ENCODE measurements around the gene ZC3H10. TPM values are rescaled to one million over a fixed set of nuclear protein-coding genes. Genes with fewer than 3 reads are reported as not detected.

ZC3H10 gene
- total and polyA plus RNA-seq, 2 of the 4 experiments (the other 2 are of a cell fraction) = 1.5 to 3.6 TPM

DNA sequence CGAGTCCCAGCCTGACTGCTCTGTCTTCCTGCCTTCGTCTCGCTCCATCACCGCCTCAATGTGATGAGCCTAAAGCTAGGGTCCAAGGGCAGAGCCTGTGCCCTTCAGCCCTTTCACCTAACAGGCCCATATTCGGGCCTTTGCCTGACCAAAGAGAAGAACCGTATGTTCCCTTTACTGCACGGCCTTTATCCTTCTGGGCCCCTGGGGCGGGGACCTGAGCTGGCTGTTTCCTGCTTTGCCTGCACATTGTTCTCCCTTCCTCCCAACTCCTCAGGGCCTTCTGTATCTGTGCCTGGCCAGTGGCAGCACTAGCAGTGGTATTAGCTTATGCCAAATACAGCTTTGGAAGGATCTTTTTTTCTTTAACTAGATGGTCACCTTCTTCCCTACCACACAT lies 25.8 kb downstream of the ZC3H10 start:
- Histone ChIP-seq H3K4me3 (ENCODE audit: insufficient read depth, low read depth, low read length) (no peak overlapping the region), H4K91ac (ENCODE audit: insufficient read depth, low read depth, low read length) (no peak overlapping the region), H3K4me1 (ENCODE audit: control insufficient read depth, insufficient read depth, low read length) (no peaks in the 10 kb centered on the region; the same call in 1 of the 2 replicates), H3K9ac (ENCODE audit: low read depth, low read length) (no peak overlapping the region), H2BK20ac (ENCODE audit: low read depth, low read length) (no peak overlapping the region), H3K18ac (ENCODE audit: low read depth, low read length) (no peak overlapping the region), H4K20me1 (ENCODE audit: insufficient read depth, low read length) (no peaks in the 10 kb centered on the region; the same call in 1 of the 2 replicates), H2AFZ (replicated peaks; ENCODE audit: low read length, poor library complexity) (no peak overlapping the region), H3K56ac (ENCODE audit: extremely low read depth, insufficient read depth, low read length) (no peak overlapping the region), H3K23ac (ENCODE audit: low read depth, low read length) (no peak overlapping the region), H4K5ac (ENCODE audit: low read depth, low read length) (no peak overlapping the region), H3K9me3 (ENCODE audit: control insufficient read depth, insufficient read depth, low read length) (no peaks in the 10 kb centered on the region), H3K79me1 (ENCODE audit: low read depth in 1 of 2, low read length in 2 of 2) (peaks cover 3 to 5% of the 10 kb centered on the region in 2 experiments; a peak in 1 of 4 replicates), H2AK5ac (ENCODE audit: low read depth, low read length) (no peak overlapping the region), H3K4me2 (ENCODE audit: low read depth, low read length) (no peak overlapping the region), H3K9me1 (ENCODE audit: insufficient read depth, low read length) (peaks cover 12% of the 10 kb centered on the region), H2BK120ac (ENCODE audit: low read depth, low read length) (no peak overlapping the region), H3K27me3 (ENCODE audit: control insufficient read depth, insufficient read depth, low read length) (no peaks in the 10 kb centered on the region), H2BK5ac (ENCODE audit: low read depth, low read length, poor library complexity, severe bottlenecking) (no peak overlapping the region), H2BK15ac (ENCODE audit: low read depth, low read length) (no peak overlapping the region), H3K14ac (replicated peaks; ENCODE audit: low read depth, low read length) (no peak overlapping the region), H3K36me3 (ENCODE audit: control insufficient read depth, insufficient read depth, low read length) (peaks cover 49% of the 10 kb centered on the region), H3K27ac (ENCODE audit: insufficient read depth, low read length) (no peak overlapping the region), H2AK9ac (replicated peaks; ENCODE audit: low read depth, low read length, poor library complexity) (no peak overlapping the region), H3K4ac (ENCODE audit: low read depth, low read length) (no peak overlapping the region), H4K8ac (ENCODE audit: low read depth in 2 of 2, low read length in 2 of 2) (no peak overlapping the region)
- TF ChIP-seq, protein P1, sequence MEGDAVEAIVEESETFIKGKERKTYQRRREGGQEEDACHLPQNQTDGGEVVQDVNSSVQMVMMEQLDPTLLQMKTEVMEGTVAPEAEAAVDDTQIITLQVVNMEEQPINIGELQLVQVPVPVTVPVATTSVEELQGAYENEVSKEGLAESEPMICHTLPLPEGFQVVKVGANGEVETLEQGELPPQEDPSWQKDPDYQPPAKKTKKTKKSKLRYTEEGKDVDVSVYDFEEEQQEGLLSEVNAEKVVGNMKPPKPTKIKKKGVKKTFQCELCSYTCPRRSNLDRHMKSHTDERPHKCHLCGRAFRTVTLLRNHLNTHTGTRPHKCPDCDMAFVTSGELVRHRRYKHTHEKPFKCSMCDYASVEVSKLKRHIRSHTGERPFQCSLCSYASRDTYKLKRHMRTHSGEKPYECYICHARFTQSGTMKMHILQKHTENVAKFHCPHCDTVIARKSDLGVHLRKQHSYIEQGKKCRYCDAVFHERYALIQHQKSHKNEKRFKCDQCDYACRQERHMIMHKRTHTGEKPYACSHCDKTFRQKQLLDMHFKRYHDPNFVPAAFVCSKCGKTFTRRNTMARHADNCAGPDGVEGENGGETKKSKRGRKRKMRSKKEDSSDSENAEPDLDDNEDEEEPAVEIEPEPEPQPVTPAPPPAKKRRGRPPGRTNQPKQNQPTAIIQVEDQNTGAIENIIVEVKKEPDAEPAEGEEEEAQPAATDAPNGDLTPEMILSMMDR (conservative IDR thresholded peaks at IDR 0.05; ENCODE audit: low read depth, low read length) = no peak
- 93% methylated on average over 3 of the region's 8 CpGs; no CpG with 5 or more reads in 1 of the 2 experiments for WGBS, 2 experiments (ENCODE audit: extremely low coverage in 2 of 2, insufficient read length in 1 of 2)
- in situ Hi-C loops (cut with MboI; ENCODE audit: low sequenced_read_pairs) (no loop called here), intact Hi-C loops (cut with micrococcal nuclease) (no loop called here), dilution Hi-C loops (cut with HindIII; ENCODE audit: low sequenced_read_pairs, unreplicated experiment) (no loop called here)
- POLR2A ChIA-PET (ENCODE audit: unreplicated experiment) = no interaction called here
- CTCF ChIA-PET = no interaction called here
- no peak for ATAC-seq (ENCODE audit: low read depth)
- DNase-seq = no peak
- TSS peak; percentile 90 for BruUV-seq (replicated peaks)

Measured in IMR-90 (cell line).